ENCODE data around the gene NUDT21.
A peak's percentile ranks its signal among the peaks of the same experiment; 100 is the strongest.

NUDT21 gene

DNA sequence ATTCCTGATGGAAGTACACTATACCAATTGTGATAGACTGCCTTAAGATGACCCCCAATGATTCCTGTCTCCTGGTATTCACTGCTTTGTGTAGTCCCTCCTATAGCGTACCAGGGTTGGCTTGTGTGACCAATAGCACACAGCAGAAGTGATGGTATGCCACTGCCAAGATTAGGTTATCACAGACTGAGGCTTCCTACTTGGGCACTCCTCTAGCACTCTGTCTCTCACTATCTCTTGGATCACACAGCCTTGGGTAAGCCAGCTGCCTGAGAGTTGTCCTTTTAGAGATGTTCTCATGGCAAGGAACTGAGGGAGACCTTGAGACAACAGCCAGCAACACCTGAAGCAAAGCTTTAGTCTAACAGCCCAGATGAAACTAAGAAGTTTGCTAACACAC, 13.1 kb downstream of the NUDT21 start:
- Mint-ChIP-seq H3K27ac (no peak overlapping the region), H3K27me3 (ENCODE audit: low read depth) (no peaks in the 10 kb centered on the region), H3K4me1 (no peaks in the 10 kb centered on the region), H3K36me3 (ENCODE audit: low read depth) (peaks cover 65% of the 10 kb centered on the region), H3K9me3 (no peaks in the 10 kb centered on the region), H3K4me3 (no peak overlapping the region)
- TF ChIP-seq, protein P1, sequence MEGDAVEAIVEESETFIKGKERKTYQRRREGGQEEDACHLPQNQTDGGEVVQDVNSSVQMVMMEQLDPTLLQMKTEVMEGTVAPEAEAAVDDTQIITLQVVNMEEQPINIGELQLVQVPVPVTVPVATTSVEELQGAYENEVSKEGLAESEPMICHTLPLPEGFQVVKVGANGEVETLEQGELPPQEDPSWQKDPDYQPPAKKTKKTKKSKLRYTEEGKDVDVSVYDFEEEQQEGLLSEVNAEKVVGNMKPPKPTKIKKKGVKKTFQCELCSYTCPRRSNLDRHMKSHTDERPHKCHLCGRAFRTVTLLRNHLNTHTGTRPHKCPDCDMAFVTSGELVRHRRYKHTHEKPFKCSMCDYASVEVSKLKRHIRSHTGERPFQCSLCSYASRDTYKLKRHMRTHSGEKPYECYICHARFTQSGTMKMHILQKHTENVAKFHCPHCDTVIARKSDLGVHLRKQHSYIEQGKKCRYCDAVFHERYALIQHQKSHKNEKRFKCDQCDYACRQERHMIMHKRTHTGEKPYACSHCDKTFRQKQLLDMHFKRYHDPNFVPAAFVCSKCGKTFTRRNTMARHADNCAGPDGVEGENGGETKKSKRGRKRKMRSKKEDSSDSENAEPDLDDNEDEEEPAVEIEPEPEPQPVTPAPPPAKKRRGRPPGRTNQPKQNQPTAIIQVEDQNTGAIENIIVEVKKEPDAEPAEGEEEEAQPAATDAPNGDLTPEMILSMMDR (IDR thresholded peaks at IDR 0.05; ENCODE audit: unreplicated experiment in 3 of 3), result no peak

DNA sequence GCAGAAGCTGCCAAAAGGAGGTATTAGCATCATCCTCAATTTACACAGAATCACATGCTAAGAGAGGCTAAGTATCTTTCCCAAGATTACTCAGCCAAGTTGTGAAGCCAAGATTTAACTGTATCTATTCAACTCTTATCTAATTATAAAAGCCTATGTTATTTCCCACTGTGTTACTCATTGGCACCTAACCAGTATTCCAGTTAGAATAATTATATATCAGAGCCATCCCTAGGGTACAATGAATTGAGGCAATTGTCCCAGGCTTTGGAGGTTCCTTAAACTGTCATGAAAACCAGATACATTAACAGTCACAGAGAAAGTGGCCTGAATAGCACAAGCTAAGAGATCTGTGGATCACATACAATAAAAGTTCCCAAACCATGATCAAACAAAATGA, 14.9 kb downstream of the NUDT21 start:
- H3K9me3 Mint-ChIP-seq, result no peaks in the 10 kb centered on the region
- TF ChIP-seq, protein P1 (IDR thresholded peaks at IDR 0.05; ENCODE audit: unreplicated experiment in 3 of 3), result no peak
- H3K27ac Mint-ChIP-seq, result no peak overlapping the region
- peaks cover 60% of the 10 kb centered on the region for H3K36me3 Mint-ChIP-seq (ENCODE audit: low read depth)
- no peaks in the 10 kb centered on the region for H3K4me1 Mint-ChIP-seq
- H3K4me3 Mint-ChIP-seq, result no peak overlapping the region
- H3K27me3 Mint-ChIP-seq (ENCODE audit: low read depth), result no peaks in the 10 kb centered on the region

DNA sequence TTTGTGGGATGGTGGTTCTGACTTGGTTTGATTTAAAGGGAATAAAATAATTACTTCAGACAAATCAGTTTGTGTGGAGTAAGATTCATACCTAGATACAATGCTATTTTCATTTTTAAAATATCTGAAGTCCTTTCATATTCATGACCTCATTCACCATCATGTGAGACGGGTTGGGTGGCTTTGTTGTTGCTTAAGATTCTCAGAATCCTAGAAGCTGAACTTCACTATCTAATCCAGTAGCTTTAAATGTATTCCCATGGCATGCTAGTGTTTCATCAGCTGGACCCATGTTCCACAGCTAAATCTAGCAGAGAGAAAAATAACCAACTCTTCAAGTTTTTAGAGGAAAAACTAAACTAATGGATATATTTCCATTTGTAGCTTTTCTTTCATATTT, 23.0 kb downstream of the NUDT21 start:
- H3K4me3 Mint-ChIP-seq, result peak overlapping the region; percentile 23 to 89 (median 29)
- no peaks in the 10 kb centered on the region for H3K27me3 Mint-ChIP-seq (ENCODE audit: low read depth)
- H3K36me3 Mint-ChIP-seq (ENCODE audit: low read depth), result peaks cover 28% of the 10 kb centered on the region
- TF ChIP-seq, protein P1 (IDR thresholded peaks at IDR 0.05; ENCODE audit: unreplicated experiment in 3 of 3), result no peak
- H3K4me1 Mint-ChIP-seq, result peaks cover 16% of the 10 kb centered on the region
- H3K9me3 Mint-ChIP-seq, result no peaks in the 10 kb centered on the region
- H3K27ac Mint-ChIP-seq, result no peak overlapping the region

DNA sequence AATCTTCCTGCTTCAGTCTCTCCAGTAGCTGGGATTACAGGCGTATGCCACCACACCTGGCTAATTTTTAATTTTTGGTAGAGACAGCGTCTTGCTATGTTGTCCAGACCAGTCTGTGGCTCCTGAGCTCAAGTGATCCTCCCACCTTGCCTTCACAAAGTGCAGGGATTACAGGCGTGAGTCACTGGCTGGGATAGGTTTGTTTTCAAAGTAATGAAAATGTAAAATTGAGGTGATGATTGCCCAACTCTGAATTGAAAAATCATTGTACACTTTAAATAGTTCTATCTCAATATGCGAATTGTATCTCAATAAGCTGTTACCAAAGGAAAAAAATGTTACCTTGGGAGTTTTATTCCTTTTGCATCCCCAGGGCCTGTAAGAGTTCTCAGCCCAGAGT, 24.5 kb downstream of the NUDT21 start:
- Mint-ChIP-seq H3K9me3 (no peaks in the 10 kb centered on the region), H3K27ac (peak overlapping the region in 1 of 3 experiments; percentile 63), H3K27me3 (ENCODE audit: low read depth) (no peaks in the 10 kb centered on the region), H3K4me1 (peaks cover 21% of the 10 kb centered on the region), H3K36me3 (ENCODE audit: low read depth) (peaks cover 19% of the 10 kb centered on the region), H3K4me3 (peak overlapping the region; percentile 80 to 89 (median 87))
- TF ChIP-seq, protein P1 (IDR thresholded peaks at IDR 0.05; ENCODE audit: unreplicated experiment in 3 of 3), result no peak

DNA sequence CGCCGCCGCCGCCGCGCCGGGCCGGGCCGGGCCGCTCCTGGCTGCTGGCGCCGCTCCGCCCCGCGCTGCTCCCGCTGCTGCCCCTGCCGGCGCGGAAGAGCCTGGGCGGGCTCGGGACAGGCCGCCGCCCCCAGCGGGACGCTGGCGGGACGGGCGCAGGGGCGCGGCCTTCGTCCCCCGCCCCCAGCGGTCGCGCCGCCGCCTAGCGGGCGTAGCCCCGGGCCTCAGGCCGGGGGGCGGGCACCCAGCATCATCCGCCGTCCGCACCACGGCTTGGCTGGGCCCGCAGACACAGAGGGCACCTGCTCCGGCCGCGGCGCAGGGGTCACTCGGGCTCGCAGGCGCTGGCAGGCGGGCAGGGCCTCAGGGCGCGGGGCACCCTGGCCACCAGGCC, 25.7 kb downstream of the NUDT21 start, which contains the start of gene AMFR:
Gene AMFR (minus strand): TSS at position 107 of the 394 bp plus-strand sequence. CDS start 218 bp downstream, outside the sequence.
- TF ChIP-seq, protein P1 (IDR thresholded peaks at IDR 0.05; ENCODE audit: unreplicated experiment in 3 of 3), result peak; percentile 24 to 39 (median 39)
- Mint-ChIP-seq H3K4me1 (peaks cover 21% of the 10 kb centered on the region), H3K27ac (peak within 1 kb of the TSS; percentile 79 to 84 (median 81)), H3K9me3 (no peaks in the 10 kb centered on the region), H3K4me3 (peak within 1 kb of the TSS; percentile 94 to 98 (median 98)), H3K36me3 (ENCODE audit: low read depth) (peaks cover 8% of the 10 kb centered on the region), H3K27me3 (ENCODE audit: low read depth) (no peaks in the 10 kb centered on the region)

DNA sequence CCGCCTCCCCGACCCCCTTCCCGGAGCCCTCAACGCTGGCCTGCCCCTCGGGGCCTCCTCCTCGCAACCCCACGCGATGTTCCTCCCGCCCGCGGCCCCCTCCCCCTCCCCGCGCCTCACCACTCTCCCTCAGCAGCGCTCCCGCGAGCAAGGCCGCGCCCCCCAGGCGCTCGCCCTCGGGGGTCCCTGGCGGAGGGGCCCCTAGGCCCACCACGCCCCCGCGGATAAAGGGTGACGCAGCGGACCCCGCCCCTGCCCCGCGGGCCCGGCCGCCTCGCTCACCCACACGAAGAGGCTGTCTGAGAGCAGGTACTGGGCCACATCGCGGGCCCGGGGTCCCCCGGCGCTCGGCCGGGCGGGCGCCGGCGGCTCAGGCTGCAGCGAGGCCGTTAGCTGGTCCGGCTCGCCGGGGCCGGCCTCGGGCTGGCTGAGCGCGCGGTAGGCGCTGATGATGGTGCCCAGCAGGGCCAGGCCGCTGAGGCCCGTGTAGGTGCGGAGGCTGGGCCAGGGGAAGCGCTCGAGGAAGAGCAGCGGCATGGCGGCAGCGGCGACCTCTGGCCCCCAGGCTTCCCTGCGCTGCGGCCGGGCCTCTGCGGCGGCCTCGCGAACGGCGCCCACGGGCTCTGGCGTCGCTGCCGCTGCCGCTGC, 26.2 kb downstream of the NUDT21 start:
- Mint-ChIP-seq H3K4me1 (peaks cover 26% of the 10 kb centered on the region), H3K4me3 (peak overlapping the region; percentile 94 to 98 (median 98)), H3K27me3 (ENCODE audit: low read depth) (no peaks in the 10 kb centered on the region), H3K36me3 (ENCODE audit: low read depth) (peaks cover 7% of the 10 kb centered on the region), H3K27ac (peak overlapping the region in 2 of 3 experiments; percentile 79 to 81), H3K9me3 (no peaks in the 10 kb centered on the region)
- TF ChIP-seq, protein P1 (IDR thresholded peaks at IDR 0.05; ENCODE audit: unreplicated experiment in 3 of 3), result no peak

All from nephron (organoid).